Activated T-helper 2 cell treated with anti-CD3 and anti-CD28 coated beads, Interferon-gamma antibody, Interleukin-2, Interleukin-4, amounts not matched to agents 10 μg/mL and 5 μg/mL and 100 μg/mL, durations not matched to agents 14 hours and 24 hours and 36 hours (primary cell): Measurements from ENCODE around the gene SMAD4. TPM values are rescaled to one million over a fixed set of nuclear protein-coding genes. Genes with fewer than 3 reads are reported as not detected.
"Not testable (repeated sequence)": the region's sequence is repeated elsewhere in the genome, so short reads cannot be mapped to it uniquely, and the experiment has no call there.

Experiments used
- DNase-seq: peaks from one replicate; pipeline ENCODE4 v3.0.0; 2021; ENCODE audit warnings: low spot score
- H3K27ac Mint-ChIP-seq: one replicate; pipeline ENCODE4 v1.8.0; 2021; ENCODE audit warnings: mixed read lengths
- H3K27me3 Mint-ChIP-seq: one replicate; pipeline ENCODE4 v1.8.0; 2021; ENCODE audit warnings: low read depth, mixed read lengths
- H3K36me3 Mint-ChIP-seq: one replicate; pipeline ENCODE4 v1.8.0; 2021; ENCODE audit warnings: low read depth, mixed read lengths
- H3K4me1 Mint-ChIP-seq: one replicate; pipeline ENCODE4 v1.8.0; 2021; ENCODE audit warnings: low read depth, mixed read lengths
- H3K4me3 Mint-ChIP-seq: one replicate; pipeline ENCODE4 v1.8.0; 2021; ENCODE audit warnings: low read depth, mild to moderate bottlenecking, moderate library complexity, mixed read lengths
- H3K9me3 Mint-ChIP-seq: one replicate; pipeline ENCODE4 v1.8.0; 2021; ENCODE audit warnings: mixed read lengths
- intact Hi-C: fragments of 100-400 bp; cut with micrococcal nuclease; formaldehyde crosslinking; loops from one replicate; pipeline ENCODE4 v1.15.1; 2023
- total RNA-seq: library from RNA; stranded (reverse); gene quantifications from 2 replicates; pipeline ENCODE4 v1.2.3, GENCODE V29; 2022

The SMAD4 gene
- total RNA-seq, 1 donor from 2014 or later: 73.0 TPM

DNA sequence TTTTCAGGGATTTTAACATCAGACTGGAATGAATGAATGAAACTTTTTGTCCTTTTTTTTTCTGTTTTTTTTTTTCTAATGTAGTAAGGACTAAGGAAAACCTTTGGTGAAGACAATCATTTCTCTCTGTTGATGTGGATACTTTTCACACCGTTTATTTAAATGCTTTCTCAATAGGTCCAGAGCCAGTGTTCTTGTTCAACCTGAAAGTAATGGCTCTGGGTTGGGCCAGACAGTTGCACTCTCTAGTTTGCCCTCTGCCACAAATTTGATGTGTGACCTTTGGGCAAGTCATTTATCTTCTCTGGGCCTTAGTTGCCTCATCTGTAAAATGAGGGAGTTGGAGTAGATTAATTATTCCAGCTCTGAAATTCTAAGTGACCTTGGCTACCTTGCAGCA lies 53.4 kb downstream of the SMAD4 start:
- Mint-ChIP-seq H3K27me3 (no peaks in the 10 kb centered on the region), H3K4me3 (no peak overlapping the region), H3K9me3 (peaks cover 22% of the 10 kb centered on the region), H3K36me3 (peaks cover 88% of the 10 kb centered on the region), H3K27ac (no peak overlapping the region), H3K4me1 (peaks cover 21% of the 10 kb centered on the region)
- intact Hi-C loops: no loop called here
- DNase-seq: no peak

DNA sequence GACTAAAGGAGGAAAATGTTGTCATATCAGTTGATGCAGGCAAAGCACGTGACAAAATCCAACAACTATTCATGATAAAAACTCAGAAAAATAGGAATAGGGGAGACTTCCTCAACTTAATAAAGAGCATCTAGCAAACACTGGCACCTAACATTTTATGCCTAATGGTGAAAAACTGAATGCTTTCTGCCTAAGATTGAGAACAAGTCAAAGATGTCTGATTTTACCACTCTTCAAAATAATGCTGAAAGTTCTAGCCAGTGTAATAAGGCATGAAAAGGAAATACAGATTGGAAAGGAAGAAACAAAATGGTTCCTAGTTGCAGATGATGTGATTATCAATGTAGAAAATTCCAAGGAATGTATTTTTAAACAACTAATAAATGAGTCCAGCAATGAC lies 58.4 kb downstream of the SMAD4 start:
- Mint-ChIP-seq H3K9me3 (peaks cover 25% of the 10 kb centered on the region), H3K27me3 (no peaks in the 10 kb centered on the region), H3K4me3 (no peak overlapping the region), H3K36me3 (peaks cover 52% of the 10 kb centered on the region), H3K4me1 (peaks cover 3% of the 10 kb centered on the region), H3K27ac (no peak overlapping the region)
- intact Hi-C loops: no loop called here
- no peak for DNase-seq

DNA sequence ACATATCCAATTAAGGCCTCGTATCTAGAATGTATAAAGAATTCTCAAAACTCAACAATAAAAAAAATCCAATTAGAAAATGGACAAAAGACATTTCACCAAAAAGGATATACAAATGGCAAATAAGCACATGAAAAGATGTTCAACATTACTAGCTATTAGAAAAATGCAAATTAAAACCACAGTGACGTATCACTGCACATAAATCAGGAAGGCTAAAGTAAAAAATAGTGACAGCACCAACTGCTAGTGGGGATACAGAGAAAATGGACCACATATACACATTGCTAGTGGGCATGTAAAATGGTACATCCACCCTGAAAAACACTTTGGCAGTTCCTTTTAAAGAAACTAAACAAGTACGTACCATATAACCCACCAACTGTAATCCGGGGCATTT lies 59.7 kb downstream of the SMAD4 start:
- Mint-ChIP-seq H3K36me3 (peaks cover 39% of the 10 kb centered on the region), H3K4me3 (no peak overlapping the region), H3K4me1 (no peaks in the 10 kb centered on the region), H3K27me3 (no peaks in the 10 kb centered on the region), H3K9me3 (peaks cover 25% of the 10 kb centered on the region), H3K27ac (no peak overlapping the region)
- intact Hi-C loops: no loop called here
- DNase-seq: no peak

- Mint-ChIP-seq H3K4me3 (no peak overlapping the region), H3K27me3 (peaks cover 3% of the 10 kb centered on the region), H3K9me3 (peaks cover 23% of the 10 kb centered on the region), H3K27ac (no peak overlapping the region), H3K4me1 (no peaks in the 10 kb centered on the region), H3K36me3 (peaks cover 23% of the 10 kb centered on the region)
- intact Hi-C loops: no loop called here
- DNase-seq: no peak
Measured at GRCh38 chr18:51091270-51091669, 61.3 kb downstream of the SMAD4 start.

- no peak for DNase-seq
- H3K36me3 Mint-ChIP-seq: peaks cover 15% of the 10 kb centered on the region
- H3K27me3 Mint-ChIP-seq: peaks cover 4% of the 10 kb centered on the region
- no peaks in the 10 kb centered on the region for H3K4me1 Mint-ChIP-seq
- peaks cover 15% of the 10 kb centered on the region for H3K9me3 Mint-ChIP-seq
- H3K27ac Mint-ChIP-seq: no peak overlapping the region
- intact Hi-C loops: no loop called here
- no peak overlapping the region for H3K4me3 Mint-ChIP-seq
Measured at GRCh38 chr18:51092117-51092516, 62.1 kb downstream of the SMAD4 start.

- H3K27ac Mint-ChIP-seq, H3K9me3 Mint-ChIP-seq, DNase-seq, H3K4me1 Mint-ChIP-seq, H3K4me3 Mint-ChIP-seq, H3K36me3 Mint-ChIP-seq, intact Hi-C loops, H3K27me3 Mint-ChIP-seq: not testable (repeated sequence)
Measured at GRCh38 chr18:51092967-51093366, 63.0 kb downstream of the SMAD4 start.

GRCh38 chr18:51097021-51097822 lies 67.2 kb downstream of the SMAD4 start:
- H3K27ac Mint-ChIP-seq: no peak overlapping the region
- H3K4me1 Mint-ChIP-seq: no peaks in the 10 kb centered on the region
- H3K9me3 Mint-ChIP-seq: peaks cover 6% of the 10 kb centered on the region
- H3K36me3 Mint-ChIP-seq: no peaks in the 10 kb centered on the region
- peaks cover 4% of the 10 kb centered on the region for H3K27me3 Mint-ChIP-seq
- no peak for DNase-seq
- H3K4me3 Mint-ChIP-seq: no peak overlapping the region
- intact Hi-C loops: no loop called here

- H3K4me3 Mint-ChIP-seq: no peak overlapping the region
- peaks cover 4% of the 10 kb centered on the region for H3K27me3 Mint-ChIP-seq
- no peaks in the 10 kb centered on the region for H3K4me1 Mint-ChIP-seq
- H3K36me3 Mint-ChIP-seq: no peaks in the 10 kb centered on the region
- H3K9me3 Mint-ChIP-seq: peaks cover 13% of the 10 kb centered on the region
- intact Hi-C loops: no loop called here
- H3K27ac Mint-ChIP-seq: no peak overlapping the region
- no peak for DNase-seq
Measured at GRCh38 chr18:51098082-51098481, 68.1 kb downstream of the SMAD4 start.

- intact Hi-C loops: no loop called here
- H3K36me3 Mint-ChIP-seq: no peaks in the 10 kb centered on the region
- peaks cover 4% of the 10 kb centered on the region for H3K27me3 Mint-ChIP-seq
- H3K27ac Mint-ChIP-seq: no peak overlapping the region
- no peak overlapping the region for H3K4me3 Mint-ChIP-seq
- H3K4me1 Mint-ChIP-seq: no peaks in the 10 kb centered on the region
- peaks cover 13% of the 10 kb centered on the region for H3K9me3 Mint-ChIP-seq
- DNase-seq: no peak
Measured at GRCh38 chr18:51098513-51098912, 68.5 kb downstream of the SMAD4 start.

DNA sequence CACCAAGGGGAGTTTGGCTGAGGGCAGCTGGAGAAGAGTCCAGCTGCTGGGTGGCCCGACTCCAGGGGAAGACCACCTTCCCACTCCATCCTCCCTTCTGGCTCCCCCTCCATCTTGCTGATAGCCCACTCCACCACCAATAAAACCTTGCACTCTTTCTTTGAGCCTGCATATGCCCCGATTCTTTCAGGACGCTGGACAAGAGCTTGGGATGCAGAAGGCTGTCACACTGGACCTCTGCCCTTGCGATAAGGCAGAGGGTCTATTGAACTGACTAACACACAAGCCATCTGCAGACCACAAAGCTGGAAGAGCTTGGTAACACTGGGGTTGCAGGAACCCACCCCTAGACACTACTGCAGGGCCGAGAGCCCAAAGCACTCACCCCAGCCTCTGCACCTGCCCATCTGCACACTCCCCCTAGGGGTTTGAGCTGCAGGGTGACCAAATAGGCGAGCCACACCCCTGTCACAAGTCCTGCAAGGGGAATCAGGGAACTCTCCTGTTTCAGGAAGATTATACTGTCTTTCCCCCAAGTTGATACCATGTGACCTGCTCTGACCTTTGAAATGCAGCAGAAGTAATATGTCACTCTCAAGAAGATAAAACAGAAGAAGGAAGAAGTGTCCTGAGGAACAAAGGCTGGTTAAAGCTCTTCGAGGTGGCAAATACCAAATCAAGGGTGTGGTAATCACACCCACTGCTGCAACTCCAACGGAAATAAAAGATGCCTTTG lies 70.5 kb downstream of the SMAD4 start:
- H3K9me3 Mint-ChIP-seq: peaks cover 13% of the 10 kb centered on the region
- H3K27me3 Mint-ChIP-seq: peaks cover 4% of the 10 kb centered on the region
- H3K36me3 Mint-ChIP-seq: no peaks in the 10 kb centered on the region
- no peak for DNase-seq
- no peak overlapping the region for H3K27ac Mint-ChIP-seq
- intact Hi-C loops: no loop called here
- H3K4me1 Mint-ChIP-seq: no peaks in the 10 kb centered on the region
- no peak overlapping the region for H3K4me3 Mint-ChIP-seq

GRCh38 chr18:51107082-51107481 lies 77.1 kb downstream of the SMAD4 start:
- peaks cover 8% of the 10 kb centered on the region for H3K9me3 Mint-ChIP-seq
- peaks cover 18% of the 10 kb centered on the region for H3K4me1 Mint-ChIP-seq
- no peaks in the 10 kb centered on the region for H3K36me3 Mint-ChIP-seq
- no peak overlapping the region for H3K27ac Mint-ChIP-seq
- no peak for DNase-seq
- no peaks in the 10 kb centered on the region for H3K27me3 Mint-ChIP-seq
- no peak overlapping the region for H3K4me3 Mint-ChIP-seq
- intact Hi-C loops: loop anchor here (5.0 kb wide), 3 partner anchors 45 to 1180 kb away; partner anchors contain the start of gene MRO

- no peak for DNase-seq
- no peaks in the 10 kb centered on the region for H3K36me3 Mint-ChIP-seq
- intact Hi-C loops: loop anchor here (5.0 kb wide), 3 partner anchors 45 to 1180 kb away; partner anchors contain the start of gene MRO
- H3K4me1 Mint-ChIP-seq: peaks cover 18% of the 10 kb centered on the region
- no peaks in the 10 kb centered on the region for H3K27me3 Mint-ChIP-seq
- H3K27ac Mint-ChIP-seq: no peak overlapping the region
- H3K4me3 Mint-ChIP-seq: no peak overlapping the region
- H3K9me3 Mint-ChIP-seq: peaks cover 2% of the 10 kb centered on the region
Measured at GRCh38 chr18:51107598-51108305, 77.7 kb downstream of the SMAD4 start.
